ENCODE measurements around the gene ATXN7L3.

- no peak for TF ChIP-seq CTCF (IDR thresholded peaks at IDR 0.05; ENCODE audit: low read length)
- TF ChIP-seq EZH2 (optimal IDR thresholded peaks at IDR 0.05; ENCODE audit: low read depth, low read length), result no peak
- no peak for TF ChIP-seq EZH2phosphoT487 (IDR thresholded peaks at IDR 0.05; ENCODE audit: low read length)
Measured at GRCh38 chr17:44188576-44189403, 10.9 kb downstream of the ATXN7L3 start.

All from MM.1S (cell line).